PC-9 (cell line): ENCODE results near the gene RING1.

Source experiments
- CTCF ChIP-seq: fragments of 200-600 bp; sonication (generic); conservative IDR thresholded peaks from 2 replicates; pipeline ENCODE4 v1.6.1; 2017; ENCODE audit warnings: mixed run types, antibody characterized with exemption, mild to moderate bottlenecking, moderate library complexity
- EZH2 ChIP-seq: fragments of 200-600 bp; sonication (generic); IDR thresholded peaks from 2 replicates; pipeline ENCODE4 v1.8.0; 2017; ENCODE audit warnings: antibody characterized with exemption, low read depth

- TF ChIP-seq CTCF: no peak
- TF ChIP-seq EZH2: no peak
These were observed 28.6 kb downstream of the RING1 start for GRCh38 chr6:33236852-33237251.
